ENCODE measurements around the gene DCDC1.

DCDC1 gene

DNA sequence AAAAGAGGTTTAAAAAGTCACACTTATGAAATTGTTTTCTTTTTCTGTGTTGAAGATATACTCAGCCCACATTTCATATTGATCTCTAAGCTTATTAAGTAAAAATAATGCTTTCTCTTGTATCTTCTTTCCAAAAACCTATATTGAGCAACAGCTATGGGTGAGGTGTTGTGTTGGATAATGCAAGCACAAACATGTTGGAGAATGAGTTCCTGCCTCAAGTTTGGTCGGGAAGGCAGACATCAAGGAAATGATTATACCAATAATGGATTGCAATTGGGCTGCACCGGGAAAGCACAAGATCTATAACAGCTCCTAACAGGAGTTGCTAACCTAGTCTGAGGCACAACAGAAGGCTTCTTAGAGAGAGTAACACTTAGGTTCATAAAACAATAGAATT, 474.5 kb downstream of the DCDC1 start:
- no peak for DNase-seq

DNA sequence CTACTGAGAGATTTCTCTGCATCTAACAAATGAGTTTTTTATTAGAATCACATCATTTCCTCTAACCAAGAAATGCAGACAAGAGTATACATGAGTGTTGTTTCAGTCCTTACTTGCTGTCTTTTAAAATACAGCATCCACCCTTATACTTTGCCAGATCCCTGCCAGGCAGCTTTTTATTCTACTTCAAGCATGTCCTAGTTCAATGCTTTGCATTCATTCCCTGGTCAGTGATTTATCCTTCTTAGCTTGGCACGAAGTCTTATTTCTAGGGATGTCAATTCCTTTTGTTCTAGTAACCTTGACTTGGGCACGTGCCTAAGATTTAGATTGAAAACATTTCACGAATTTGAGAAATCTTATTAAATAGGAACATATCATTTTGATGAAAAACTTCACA, 476.2 kb downstream of the DCDC1 start:
- DNase-seq: no peak

DNA sequence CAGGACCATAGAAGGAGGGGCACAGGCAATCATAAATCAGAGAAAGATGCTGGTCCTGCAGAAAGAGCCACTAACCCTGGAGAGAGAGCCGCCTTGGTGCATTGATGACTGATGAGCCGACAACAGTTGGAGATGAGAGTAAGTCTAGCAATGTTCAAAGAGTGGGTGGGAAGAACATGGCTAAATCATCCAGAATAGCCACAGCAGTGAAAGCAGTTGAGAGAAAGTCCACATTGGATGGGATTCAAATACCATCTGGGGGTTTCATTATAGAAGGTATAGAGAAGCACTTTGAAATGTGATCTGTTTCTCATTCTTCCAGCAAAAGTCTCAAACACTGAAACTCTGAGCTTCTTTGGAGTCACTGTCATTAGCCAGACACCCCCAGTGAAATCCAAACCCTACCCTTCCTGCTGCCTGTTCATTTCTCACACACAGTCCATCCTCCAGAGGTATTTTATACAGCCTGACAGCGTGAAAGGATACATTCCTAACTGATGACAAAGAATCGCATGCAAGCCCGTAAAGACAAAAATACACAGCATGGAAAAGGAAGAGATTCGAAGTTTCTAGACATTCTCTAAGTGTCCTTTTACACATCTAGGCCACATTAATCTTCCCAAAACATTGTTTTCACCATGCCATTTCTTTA, 480.3 kb downstream of the DCDC1 start:
- DNase-seq: no peak

DNA sequence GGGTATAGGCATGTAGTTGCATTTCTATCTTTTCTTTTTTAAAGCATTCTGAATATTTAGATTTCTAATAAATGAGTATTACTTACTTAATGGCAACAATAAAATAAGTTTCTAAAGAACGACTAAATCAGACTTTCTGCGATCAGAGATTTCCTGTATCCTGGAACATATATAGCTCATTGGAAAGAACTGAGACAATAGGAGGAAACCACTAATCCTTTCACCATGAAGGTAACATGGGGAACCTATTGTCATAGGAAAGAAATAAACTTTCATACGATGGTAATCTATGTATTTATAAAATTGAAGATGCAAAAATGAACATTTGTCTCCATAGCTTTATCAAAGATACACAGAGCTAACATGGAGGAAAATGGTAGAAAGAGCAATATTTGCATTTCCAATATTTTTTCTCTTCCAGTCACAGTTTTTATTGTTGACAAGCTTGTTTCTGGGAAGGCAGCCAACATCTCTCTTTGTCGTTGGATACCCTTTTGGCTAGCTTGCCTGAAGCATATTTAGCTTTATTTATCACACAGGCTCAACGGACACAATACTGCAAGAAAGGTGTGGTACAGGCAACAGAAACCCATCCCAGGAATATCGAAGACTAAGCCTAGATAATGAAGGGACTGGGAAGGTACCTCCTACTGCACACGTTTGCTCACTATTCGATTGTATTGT, 490.1 kb downstream of the DCDC1 start:
- no peak for DNase-seq

DNA sequence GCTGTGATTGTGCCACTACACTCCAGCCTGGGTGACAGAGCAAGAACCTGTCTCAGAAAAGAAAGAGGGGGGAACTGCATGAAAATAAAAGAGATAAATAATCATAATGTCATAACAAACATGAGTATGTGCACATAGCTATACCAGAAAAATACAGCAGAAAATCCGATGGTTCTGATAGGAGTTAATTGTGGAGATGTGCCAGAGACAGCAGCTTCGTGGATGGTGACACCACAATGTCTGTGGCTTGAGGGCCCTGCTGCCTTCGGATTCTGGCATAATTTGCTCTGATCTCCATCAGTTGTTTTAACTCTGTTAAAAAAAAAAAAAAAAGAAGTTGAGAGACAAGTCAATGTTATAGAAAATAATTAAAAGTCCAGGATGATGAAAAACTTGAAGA, 491.1 kb downstream of the DCDC1 start:
- DNase-seq: no peak

DNA sequence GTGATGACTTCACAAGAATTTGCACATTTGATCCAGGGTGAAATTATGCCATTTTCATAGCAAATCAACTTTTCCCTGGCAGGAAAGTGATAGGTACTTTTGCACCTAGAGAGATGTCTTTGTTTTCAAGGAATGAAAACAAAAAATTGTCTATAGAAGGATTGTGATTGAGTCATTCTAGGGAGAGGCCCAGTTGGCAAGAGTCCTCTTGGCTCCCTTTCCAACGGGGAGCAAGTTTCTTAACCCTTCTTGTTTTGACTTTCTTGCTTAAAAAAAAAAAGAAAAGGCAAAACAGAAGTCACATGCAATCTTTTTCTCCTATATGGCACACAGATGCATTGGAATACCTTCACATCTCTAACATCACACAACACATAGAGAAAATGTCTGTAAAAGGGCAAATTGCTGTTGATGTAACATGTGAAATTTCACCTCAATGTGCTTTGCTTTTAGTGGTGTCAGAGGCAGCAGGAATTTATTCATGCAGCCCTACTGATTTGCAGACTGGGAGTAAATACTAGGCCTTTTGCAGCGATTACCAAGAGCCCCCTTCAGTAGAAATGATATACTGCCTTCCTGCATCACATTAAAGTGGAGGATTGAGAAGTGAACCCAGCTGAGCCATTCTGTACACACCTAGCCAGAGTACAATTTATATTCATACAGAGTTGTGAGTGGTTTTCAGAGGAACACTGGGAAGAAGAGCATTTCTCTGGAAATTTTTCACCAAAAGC, 492.7 kb downstream of the DCDC1 start:
- no peak for DNase-seq

DNA sequence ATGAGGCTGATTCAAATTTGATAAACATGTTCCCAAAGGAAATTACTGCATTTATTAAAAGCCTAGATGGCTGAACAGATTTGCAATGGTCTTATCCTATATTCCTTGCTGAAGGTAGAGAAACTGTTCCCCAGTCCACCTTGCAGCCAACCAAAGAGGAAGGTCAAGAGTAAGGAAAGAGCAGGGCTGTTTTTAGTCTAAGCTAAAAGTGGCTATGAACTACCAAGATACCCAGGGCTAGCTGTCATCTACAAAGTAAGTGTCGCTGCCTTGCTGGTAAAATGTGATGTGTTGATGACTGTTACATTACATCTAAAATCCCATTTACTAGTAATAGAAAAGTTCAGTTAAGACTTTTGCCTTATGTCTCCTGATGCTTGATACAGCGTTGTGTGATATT, 493.3 kb downstream of the DCDC1 start:
- no peak for DNase-seq

DNA sequence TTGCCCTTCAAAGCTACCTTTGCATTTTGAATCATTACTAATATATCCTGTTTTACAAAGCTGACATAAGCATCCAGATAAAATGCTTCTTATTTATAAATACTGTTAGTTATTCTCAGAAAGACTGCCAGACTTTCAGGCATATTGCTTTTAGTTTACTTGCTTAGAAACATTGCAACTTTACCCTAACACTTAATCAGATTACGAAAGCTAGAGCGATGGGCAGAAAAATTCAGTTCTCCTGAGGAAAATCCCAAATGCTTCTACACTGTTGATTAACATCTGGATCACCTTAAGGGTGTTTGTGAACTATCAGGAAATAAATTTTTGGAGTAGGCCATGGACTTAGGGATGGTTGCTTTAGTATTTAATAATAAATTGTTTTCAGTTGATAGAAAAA, 493.7 kb downstream of the DCDC1 start:
- DNase-seq: no peak

DNA sequence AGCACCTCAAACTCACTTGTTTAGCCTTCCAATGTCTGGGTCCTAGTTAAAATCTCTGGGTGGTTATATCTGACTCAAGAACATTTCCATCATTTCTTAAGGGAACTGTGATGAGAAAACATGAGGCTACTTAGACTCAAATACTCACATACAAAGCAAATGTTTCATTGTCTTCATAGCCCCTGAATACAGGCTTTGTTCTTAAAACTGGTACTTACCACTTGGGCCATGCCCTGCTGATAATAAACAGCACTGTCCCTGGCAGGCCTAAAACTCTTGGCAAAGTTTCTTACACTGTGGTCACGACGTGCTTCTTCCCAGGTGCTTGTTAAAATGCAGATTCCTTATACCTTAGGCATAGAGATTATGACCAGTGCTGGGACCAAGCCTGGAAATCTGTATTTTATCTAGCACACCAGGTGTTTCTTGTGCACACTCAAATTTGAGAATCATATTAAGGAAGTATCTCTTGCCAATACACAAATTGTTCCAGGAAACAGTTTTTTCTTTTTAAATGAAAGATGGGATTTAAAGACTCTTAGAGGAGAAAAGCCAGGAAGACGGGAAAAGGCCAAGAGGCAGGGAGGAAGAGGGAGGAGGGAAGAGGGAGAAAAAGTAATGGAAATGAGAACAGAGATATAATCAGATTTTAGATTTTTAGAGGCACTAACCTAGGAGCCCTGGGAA, 495.5 kb downstream of the DCDC1 start:
- no peak for DNase-seq

DNA sequence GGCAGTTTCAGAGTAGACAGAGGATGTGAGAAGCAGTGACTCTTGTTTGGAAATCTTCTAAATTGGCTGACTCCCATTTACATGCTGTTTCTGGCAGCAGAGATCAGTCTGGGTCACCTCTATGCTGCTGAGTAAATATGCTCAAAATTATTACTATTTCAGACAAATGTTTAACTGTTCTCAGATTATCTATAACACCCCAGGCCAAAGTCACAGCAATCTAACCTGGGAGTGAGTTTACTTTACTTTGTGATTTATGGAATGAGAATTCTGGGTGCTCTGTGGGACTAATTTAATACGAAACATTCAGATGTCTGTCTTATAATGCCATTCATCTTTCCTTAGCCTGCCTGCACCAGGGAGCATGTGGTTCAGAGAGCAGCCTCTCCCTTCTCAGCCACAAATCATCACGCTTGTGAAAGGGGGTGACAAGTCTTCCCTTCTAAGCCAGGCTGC, 500.9 kb downstream of the DCDC1 start:
- DNase-seq: no peak

DNA sequence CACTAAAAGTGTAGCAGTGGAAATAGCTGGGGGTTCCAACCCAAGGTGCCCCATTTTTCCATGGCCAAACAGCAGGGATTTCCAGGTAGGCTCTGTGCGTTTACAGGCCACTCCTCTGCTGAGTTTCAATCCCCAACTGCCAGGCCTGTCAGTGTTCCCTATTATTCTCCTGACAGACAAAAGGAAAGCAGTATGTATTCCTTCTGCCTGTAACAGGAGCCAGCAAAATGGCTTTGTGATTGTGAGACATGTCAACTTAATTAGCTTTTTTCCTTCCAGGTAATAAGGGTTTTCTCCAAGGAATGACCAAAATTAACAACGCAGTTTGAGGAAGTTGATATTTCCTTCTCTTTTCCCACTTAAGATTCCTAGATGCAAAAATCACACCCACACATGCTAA, 506.3 kb downstream of the DCDC1 start:
- no peak for DNase-seq

DNA sequence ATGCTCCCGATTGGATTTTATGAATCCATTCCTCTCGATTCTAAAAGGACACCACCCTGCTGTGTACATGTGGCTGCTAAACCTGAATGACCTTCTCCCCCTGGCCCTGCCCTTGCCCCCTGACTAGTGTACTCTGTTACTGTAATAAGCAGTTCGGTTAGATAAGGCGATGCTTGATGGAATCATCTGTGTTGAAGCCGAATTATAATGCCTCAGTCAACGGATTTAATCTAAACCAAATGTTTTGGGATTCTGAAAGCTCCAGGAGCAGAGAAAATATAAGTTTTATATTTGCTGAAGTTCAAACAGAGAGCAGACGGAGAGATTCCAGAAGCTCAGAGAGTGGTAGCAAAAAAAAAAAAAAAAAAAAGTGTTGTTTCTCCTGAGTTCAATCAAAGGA, 508.0 kb downstream of the DCDC1 start:
- no peak for DNase-seq

DNA sequence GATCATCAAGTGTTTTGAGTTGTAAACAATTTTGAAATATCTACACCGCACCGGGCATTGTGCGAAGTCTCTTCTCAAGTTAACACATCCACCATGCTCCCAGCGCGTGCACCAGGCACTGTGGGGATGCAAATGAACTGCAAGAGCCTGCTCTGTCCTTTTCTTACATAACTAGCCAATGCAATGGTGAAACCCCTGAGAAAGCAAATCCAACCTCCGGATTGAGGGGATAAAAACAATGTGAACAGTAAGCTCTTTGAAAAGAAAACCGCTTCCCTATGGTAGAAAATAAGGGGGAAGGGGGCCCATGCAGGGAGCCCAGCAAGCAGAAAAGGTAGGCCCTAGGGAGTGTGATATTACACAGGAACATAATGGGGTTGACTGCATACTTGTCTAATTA, 508.5 kb downstream of the DCDC1 start:
- no peak for DNase-seq

DNA sequence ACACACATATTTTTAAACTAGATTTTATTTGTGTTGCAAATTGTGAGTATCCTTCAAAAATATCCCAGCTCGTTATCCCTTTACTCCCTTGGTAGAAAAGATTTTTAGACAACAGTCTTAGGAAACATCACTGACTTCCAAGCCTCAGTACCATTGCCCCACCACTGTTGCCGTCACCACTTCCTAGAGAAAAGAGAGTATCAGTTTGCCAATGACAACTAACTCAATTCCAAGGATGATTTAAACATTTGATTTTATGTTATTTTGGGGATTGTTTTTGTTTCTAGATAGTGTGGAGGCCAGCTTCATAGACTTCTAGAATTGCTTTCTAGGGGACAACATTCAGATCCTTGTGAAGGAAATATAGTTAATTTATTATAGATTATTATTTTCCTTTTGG, 509.4 kb downstream of the DCDC1 start:
- no peak for DNase-seq

DNA sequence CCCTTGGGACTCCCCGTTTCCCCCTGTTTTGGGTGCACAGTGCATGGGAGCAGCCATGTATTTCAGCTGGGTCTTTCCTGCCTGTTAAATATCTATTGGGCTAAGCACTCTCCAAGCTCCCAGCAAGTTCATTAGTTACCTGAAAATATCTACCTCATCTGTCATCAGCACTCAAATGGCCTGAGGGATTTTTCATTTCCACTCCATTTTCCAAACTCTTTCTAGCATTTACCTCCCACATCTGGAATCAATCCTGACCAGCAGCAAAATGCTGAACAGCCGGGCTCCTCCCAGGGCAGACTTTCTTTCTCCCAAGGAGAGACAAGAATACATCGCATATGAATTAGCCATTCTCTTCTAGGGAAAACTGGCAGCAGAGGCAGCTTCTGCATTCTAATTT, 509.9 kb downstream of the DCDC1 start:
- DNase-seq: no peak

DNA sequence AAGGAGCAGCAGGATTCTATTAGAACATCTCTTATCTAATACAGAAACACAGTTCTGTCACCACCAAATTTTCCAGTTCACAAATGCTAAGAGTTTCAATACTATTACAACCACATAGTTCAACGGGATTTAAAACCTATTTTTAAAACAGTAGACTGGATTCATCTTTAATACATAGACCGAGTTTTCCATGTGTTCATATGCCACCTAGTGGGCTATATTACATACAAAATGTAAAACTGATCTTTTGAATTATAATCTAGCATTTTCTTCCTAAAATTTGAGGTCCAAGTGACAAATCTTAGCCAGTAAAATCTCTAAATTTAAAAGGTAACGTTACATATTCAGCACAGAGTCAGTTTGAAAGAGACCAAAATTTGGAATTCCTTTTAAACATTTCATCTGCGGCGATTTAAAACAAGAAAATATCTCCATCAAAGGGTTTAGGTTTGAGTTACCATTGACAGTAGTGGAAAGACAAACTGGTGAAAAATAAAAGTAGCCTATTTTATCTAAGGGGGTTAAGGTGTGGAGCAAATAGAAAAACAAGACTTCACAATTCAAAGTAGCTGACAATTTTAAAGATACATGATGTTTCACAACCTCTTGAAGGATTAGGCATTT, 514.0 kb downstream of the DCDC1 start:
- DNase-seq: no peak

DNA sequence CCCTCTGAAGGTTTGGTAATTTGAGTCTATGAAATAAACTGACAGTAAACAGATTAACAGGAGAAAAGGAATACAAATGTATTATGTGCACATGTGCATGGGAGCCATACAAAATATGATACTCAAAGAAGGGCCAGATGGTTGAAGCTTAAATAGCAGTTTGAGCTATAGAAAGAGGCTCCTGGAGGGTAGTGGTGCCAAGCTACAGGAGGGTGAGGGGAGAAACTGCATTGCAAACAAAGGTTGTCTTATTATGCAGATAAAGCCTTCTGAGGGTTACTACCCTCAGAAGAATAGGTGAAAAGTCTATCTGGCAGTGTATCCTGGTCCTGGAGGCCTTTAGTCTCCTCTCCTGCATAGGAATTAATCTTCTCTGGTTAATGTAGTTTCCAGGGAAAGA, 516.1 kb downstream of the DCDC1 start:
- DNase-seq: no peak

DNA sequence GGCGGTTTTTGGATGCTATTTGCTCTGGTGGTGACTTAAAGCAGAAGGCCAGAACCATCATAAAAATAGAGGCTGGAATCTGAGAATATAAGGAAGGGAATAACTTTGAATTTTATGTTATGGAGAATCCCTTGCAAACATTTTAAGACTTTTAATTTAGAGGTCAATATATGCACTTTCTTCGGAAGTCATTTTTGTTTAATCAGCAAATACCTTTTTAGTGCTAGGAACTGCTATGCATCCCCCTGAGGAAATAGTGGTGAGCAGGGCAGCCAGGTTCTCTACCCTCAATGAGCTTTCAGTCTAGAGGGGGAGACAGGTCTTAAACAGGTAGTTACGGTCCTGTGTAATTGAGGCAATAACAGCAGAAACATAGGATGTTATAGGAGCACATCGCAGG, 516.9 kb downstream of the DCDC1 start:
- no peak for DNase-seq

DNA sequence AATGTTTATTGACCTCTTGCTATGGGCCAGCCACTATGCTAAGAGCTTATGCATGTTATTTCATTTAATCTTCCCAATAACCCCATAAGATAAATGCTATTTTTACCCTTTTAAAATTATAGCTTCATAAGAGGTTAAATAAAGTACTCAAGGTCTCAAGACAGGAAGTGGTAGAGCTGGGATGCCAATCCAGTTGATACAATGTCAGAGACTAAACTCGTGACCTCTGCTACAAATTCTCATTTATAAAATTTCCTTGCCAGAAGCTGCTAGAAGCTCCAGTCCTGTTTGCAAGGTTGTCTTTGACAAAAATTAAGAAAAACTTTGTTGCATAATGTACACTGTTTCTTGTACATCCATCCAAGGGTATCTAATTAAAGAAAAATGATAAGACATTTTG, 517.4 kb downstream of the DCDC1 start:
- DNase-seq: no peak

DNA sequence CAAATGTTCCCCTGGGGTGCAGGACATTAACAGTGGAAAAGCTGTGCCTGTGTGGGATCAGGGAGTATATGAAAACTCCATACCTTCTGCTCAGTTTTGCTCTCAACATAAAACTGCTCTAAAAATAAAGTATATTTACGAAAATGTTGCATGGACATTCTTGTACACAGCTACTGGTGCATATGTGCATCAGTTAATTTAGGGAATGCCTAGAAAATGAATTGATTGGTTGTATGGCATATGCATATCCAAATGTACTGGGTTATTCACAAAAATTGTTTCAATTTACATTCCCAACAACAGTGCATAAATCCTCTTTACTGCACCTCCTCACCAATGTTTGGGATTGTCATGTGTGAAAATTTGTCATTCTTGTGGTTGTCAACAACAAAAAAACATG, 532.3 kb downstream of the DCDC1 start:
- DNase-seq: no peak

DNA sequence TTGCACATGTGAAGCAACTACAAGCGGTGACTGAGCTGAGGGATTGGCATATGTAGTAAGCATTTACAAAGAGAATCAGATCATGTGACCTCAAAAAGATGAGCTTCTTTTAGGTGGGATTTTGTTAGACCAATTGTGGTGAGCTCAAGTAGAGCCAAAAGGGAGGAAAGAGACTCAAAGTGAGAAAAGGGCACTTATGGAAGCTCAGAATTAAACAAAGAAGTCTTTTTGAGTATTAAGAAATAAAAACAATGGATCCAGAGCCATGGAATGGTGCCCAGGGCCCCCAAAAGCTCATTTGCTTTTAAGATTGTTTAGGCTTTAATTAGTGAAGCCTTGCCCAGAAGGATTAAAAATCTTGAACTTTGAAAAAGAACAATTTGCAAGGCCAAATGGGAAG, 536.7 kb downstream of the DCDC1 start:
- DNase-seq: no peak

DNA sequence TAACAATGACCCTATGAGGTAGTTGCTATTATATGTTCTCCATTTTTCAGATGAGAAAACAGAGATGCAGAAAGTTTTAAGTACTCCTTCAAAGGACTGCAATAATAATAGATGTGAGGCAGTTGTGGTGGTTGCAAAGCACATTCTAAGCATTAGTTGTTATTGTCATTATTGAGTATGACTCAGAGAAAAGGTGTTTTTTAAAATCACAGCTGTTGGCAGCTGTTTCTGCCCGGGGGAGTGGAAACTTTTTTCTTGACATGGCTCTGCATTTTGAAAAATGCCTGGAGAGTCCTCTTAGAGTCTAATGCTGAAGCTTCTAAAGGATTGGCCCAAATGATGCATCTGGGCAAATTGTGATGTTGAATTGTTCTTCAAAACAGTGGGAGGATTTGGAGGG, 538.9 kb downstream of the DCDC1 start:
- no peak for DNase-seq

DNA sequence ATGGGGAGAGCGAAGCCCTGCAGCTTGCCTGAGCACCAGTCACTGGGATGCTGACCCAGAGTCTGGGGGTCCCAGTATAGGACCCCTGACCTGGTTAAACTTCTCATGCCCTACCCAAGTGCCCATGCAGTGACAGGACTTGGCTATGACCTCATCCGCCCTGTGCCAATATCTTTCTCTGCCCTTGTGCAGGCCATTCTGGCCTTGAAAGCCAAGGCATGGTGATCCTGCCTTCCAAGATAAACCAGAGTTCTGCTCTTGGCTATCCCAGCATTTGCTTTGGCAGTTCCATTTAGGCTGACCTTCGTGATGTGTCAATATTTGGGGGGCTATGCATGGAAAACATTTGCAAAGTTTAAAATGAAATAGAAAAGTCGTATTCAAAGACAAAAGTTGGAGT, 542.6 kb downstream of the DCDC1 start:
- no peak for DNase-seq

Measured in activated T-cell treated with anti-CD3 and anti-CD28 coated beads, Interleukin-2, amount 50 U/mL, for 48 hours (primary cell).